HepG2 (cell line): ENCODE data around the gene PPARA. TPM values are rescaled to one million over a fixed set of nuclear protein-coding genes. Genes with fewer than 3 reads are reported as not detected.

Source experiments
- ATAC-seq: fragments of 200-7000 bp; cut with Tn5 transposase; 3 replicates; pipeline ENCODE4 v1.9.1; 2020; ENCODE audit warnings: mild to moderate bottlenecking, moderate library complexity
- BruUV-seq: library from RNA; stranded (reverse); fragments of 400-500 nt; replicated peaks from 2 replicates; lab custom pipeline; 2021; lab: Mats Ljungman, UMichigan
- CTCF ChIA-PET: fragments of 300-600 bp; formaldehyde crosslinking; extraction: SDS; loops from one replicate; lab custom pipeline; 2021; ENCODE audit warnings: low total read pairs, inconsistent platforms, low intra/inter-chr PET ratio; lab: Yijun Ruan, JAX
- POLR2A ChIA-PET: fragments of 350-600 bp; sonication (Branson Sonifier 250); formaldehyde crosslinking; loops from one replicate; lab custom pipeline; 2020; ENCODE audit warnings: antibody characterized with exemption, inconsistent platforms; lab: Yijun Ruan, JAX
- DNase-seq: peaks from one replicate; pipeline ENCODE4 v3.0.0-alpha.2; 2015; ENCODE audit warnings: low spot score
- FAIRE-seq: peaks from 3 replicates; lab custom pipeline; 2011; peaks lifted over from hg19 to GRCh38; lab: Jason Lieb, UNC
- H2AFZ ChIP-seq: one replicate; pipeline ENCODE4 v1.6.1; 2011; ENCODE audit warnings: low read length, inconsistent platforms
- H3K27ac ChIP-seq: fragments of 300-600 bp; 3 replicates; pipeline ENCODE4 v1.8.0; 2011; ENCODE audit warnings: mixed run types, mild to moderate bottlenecking, mixed read lengths, low read length, inconsistent platforms; ENCODE audit not compliant: insufficient read depth; ENCODE audit errors: extremely low read length
- H3K27me3 ChIP-seq, 2 experiments: fragments of 200-600 bp in 1 of 2; 2 replicates in 1 of 2; 3 replicates in 1 of 2; pipeline versions ENCODE4 v1.6.0 to v1.8.0; 2011; ENCODE audit warnings: low read length in 2 of 2, mild to moderate bottlenecking in 2 of 2, moderate library complexity in 2 of 2, inconsistent platforms in 1 of 2; ENCODE audit not compliant: insufficient read depth in 2 of 2, control insufficient read depth in 1 of 2
- H3K36me3 ChIP-seq, 2 experiments: fragments of 200-600 bp in 1 of 2; replicated peaks in 1 of 2; 2 replicates in 1 of 2; 3 replicates in 1 of 2; pipeline versions ENCODE4 v1.5.1 to v1.8.0; 2011; ENCODE audit warnings: low read length in 2 of 2, inconsistent platforms in 1 of 2; ENCODE audit not compliant: insufficient read depth in 2 of 2, control insufficient read depth in 1 of 2
- H3K4me1 ChIP-seq: 2 replicates; pipeline ENCODE4 v1.5.1; 2012; ENCODE audit warnings: low read length, inconsistent platforms; ENCODE audit not compliant: insufficient read depth
- H3K4me2 ChIP-seq: 2 replicates; pipeline ENCODE4 v1.6.0; 2011; ENCODE audit warnings: low read depth, low read length, inconsistent platforms
- H3K4me3 ChIP-seq, 3 experiments: fragments of 200-600 bp in 1 of 3; sonication (generic), shearing (Covaris generic) in 1 of 3; replicated peaks in 1 of 3; 2 replicates each; pipeline ENCODE4 v1.5.1; 2011 to 2016; ENCODE audit warnings: low read length in 3 of 3, inconsistent platforms in 2 of 3, low read depth in 2 of 3, mild to moderate bottlenecking in 2 of 3, control low read depth in 1 of 3, mixed read lengths in 1 of 3; ENCODE audit not compliant: insufficient read depth in 1 of 3
- H3K79me2 ChIP-seq: one replicate; pipeline ENCODE4 v1.6.1; 2011; ENCODE audit warnings: low read length, inconsistent platforms; ENCODE audit not compliant: insufficient read depth
- H3K9ac ChIP-seq: 2 replicates; pipeline ENCODE4 v1.6.0; 2011; ENCODE audit warnings: mild to moderate bottlenecking, low read depth, low read length, inconsistent platforms; ENCODE audit not compliant: insufficient read depth
- H3K9me3 ChIP-seq: 2 replicates; pipeline ENCODE4 v1.5.1; 2012; ENCODE audit warnings: mild to moderate bottlenecking, low read length
- H4K20me1 ChIP-seq: 2 replicates; pipeline ENCODE4 v1.6.0; 2011; ENCODE audit warnings: inconsistent platforms, mild to moderate bottlenecking, low read length, moderate library complexity; ENCODE audit not compliant: insufficient read depth
- AGO1 ChIP-seq: fragments of 200-400 bp; formaldehyde crosslinking; IDR thresholded peaks from 2 replicates; pipeline ENCODE4 v1.6.1; 2017; ENCODE audit warnings: mild to moderate bottlenecking, low read depth, low read length, moderate library complexity; ENCODE audit not compliant: poor library complexity, severe bottlenecking
- BATF2 ChIP-seq: sonication (generic); formaldehyde crosslinking; IDR thresholded peaks from 2 replicates; pipeline ENCODE4 v1.8.0; 2022; ENCODE audit warnings: mild to moderate bottlenecking, missing genetic modification reagents, moderate library complexity
- CHCHD3 ChIP-seq: sonication (generic); formaldehyde crosslinking; IDR thresholded peaks from 2 replicates; pipeline ENCODE4 v1.8.0; 2022; ENCODE audit warnings: mild to moderate bottlenecking, missing genetic modification reagents, moderate library complexity
- FOSL1 ChIP-seq: sonication (generic); formaldehyde crosslinking; IDR thresholded peaks from 2 replicates; pipeline ENCODE4 v1.9.0; 2021; ENCODE audit warnings: missing genetic modification reagents, borderline replicate concordance
- FOXO1 ChIP-seq: sonication (generic); formaldehyde crosslinking; IDR thresholded peaks from 2 replicates; pipeline ENCODE4 v1.4.0; 2020; ENCODE audit warnings: missing genetic modification reagents
- KDM2A ChIP-seq: sonication (generic); formaldehyde crosslinking; IDR thresholded peaks from 2 replicates; pipeline ENCODE4 v1.4.0; 2020; ENCODE audit warnings: low read depth, missing genetic modification reagents, borderline replicate concordance
- NFYC ChIP-seq: IDR thresholded peaks from 2 replicates; pipeline ENCODE4 v1.6.1; 2016; ENCODE audit warnings: missing genetic modification reagents, missing compliant biosample characterization
- NR2C2 ChIP-seq: sonication (generic); formaldehyde crosslinking; IDR thresholded peaks from 2 replicates; pipeline ENCODE4 v1.4.0; 2020; ENCODE audit warnings: missing genetic modification reagents, mild to moderate bottlenecking, moderate library complexity, borderline replicate concordance
- RFX3 ChIP-seq: IDR thresholded peaks from 2 replicates; pipeline ENCODE4 v1.6.1; 2016; ENCODE audit warnings: missing biosample characterization, missing genetic modification reagents
- SAP130 ChIP-seq: IDR thresholded peaks from 2 replicates; pipeline ENCODE4 v1.6.1; 2016; ENCODE audit warnings: low read depth
- TMF1 ChIP-seq: sonication (generic); formaldehyde crosslinking; IDR thresholded peaks from 2 replicates; pipeline ENCODE4 v1.8.1; 2022; ENCODE audit warnings: low read depth, missing genetic modification reagents
- XRCC5 ChIP-seq: fragments of 200-400 bp; formaldehyde crosslinking; optimal IDR thresholded peaks from 2 replicates; pipeline ENCODE3; 2017; ENCODE audit warnings: mild to moderate bottlenecking, low read length
- ZFY ChIP-seq: sonication (generic); formaldehyde crosslinking; IDR thresholded peaks from 2 replicates; pipeline ENCODE4 v1.4.0; 2020; ENCODE audit warnings: missing genetic modification reagents
- ZNF687 ChIP-seq: sonication (generic); formaldehyde crosslinking; IDR thresholded peaks from 2 replicates; pipeline ENCODE4 v1.5.1; 2020; ENCODE audit warnings: mild to moderate bottlenecking, missing genetic modification reagents, moderate library complexity
- ZNF761 ChIP-seq: sonication (generic); formaldehyde crosslinking; conservative IDR thresholded peaks from 2 replicates; pipeline ENCODE4 v1.4.0; 2020; ENCODE audit warnings: mild to moderate bottlenecking, missing genetic modification reagents
- ZNF768 ChIP-seq: sonication (generic); formaldehyde crosslinking; IDR thresholded peaks from 2 replicates; pipeline ENCODE4 v1.4.0; 2020; ENCODE audit warnings: missing genetic modification reagents
- ZUFSP ChIP-seq: sonication (generic); formaldehyde crosslinking; IDR thresholded peaks from 2 replicates; pipeline ENCODE4 v1.9.0; 2021; ENCODE audit warnings: missing genetic modification reagents, mild to moderate bottlenecking, borderline replicate concordance
- WGBS: methylation state at CpG from one replicate; pipeline ENCODE4 v1.1.6; 2017; ENCODE audit warnings: low lambda C conversion rate; 5-methylcytosine and 5-hydroxymethylcytosine counted together
- in situ Hi-C: cut with HindIII; loops from 2 replicates; pipeline ENCODE4 v1.10.0; 2017; ENCODE audit warnings: low pct_unique_long_range_greater_than_20kb; ENCODE audit not compliant: extremely low pct_ligation_motif_present
- intact Hi-C: fragments of 100-400 bp; cut with micrococcal nuclease; formaldehyde crosslinking; loops from one replicate; pipeline ENCODE4 v1.10.0; 2022; ENCODE audit not compliant: unreplicated experiment
- polyA plus RNA-seq, 8 experiments: library from polyadenylated mRNA; depleted of rRNA in 3 of 8; stranded (reverse) in 7 of 8; unstranded in 1 of 8; fragments of >200 nt; fragmentation: Illumina TruSeq in 4 of 8; extraction: Trizol in 4 of 8; gene quantifications; 2 replicates each; pipeline versions ENCODE4 v1.2.1 to v1.2.3, GENCODE V29; 2011 to 2016; ENCODE audit warnings: low read depth in 4 of 8, missing spikeins in 1 of 8, mixed read lengths in 1 of 8; ENCODE audit not compliant: insufficient read depth in 1 of 8
- total RNA-seq, 5 experiments: library from RNA; depleted of rRNA; stranded (reverse); fragments of >200 nt; fragmentation: Illumina TruSeq; extraction: Trizol; gene quantifications; 2 replicates each; pipeline ENCODE4 v1.2.3, GENCODE V29; 2016; ENCODE audit warnings: low read depth in 1 of 5

PPARA gene
- total and polyA plus RNA-seq, 2 of the 13 experiments (the other 11 are each of a cell fraction or from before 2014, with no cell fraction given), result 18.2 to 24.7 TPM

GRCh38 chr22:46125816-46126765 is 24.2 kb upstream of the PPARA start:
- in situ Hi-C loops (loop anchor here (25.0 kb wide), 1 partner anchor 411 kb away; the partner anchor contains the start of gene CELSR1), intact Hi-C loops (no loop called here)
- no peak for DNase-seq
- no CpG with 5 or more reads among the region's 33 CpGs for WGBS
- peak overlapping the region in 2 of 3 experiments; percentile 34 to 50; a peak in 2 of 6 replicates for H3K4me3 ChIP-seq
- no peaks in the 10 kb centered on the region for H4K20me1 ChIP-seq
- peaks cover 79% of the 10 kb centered on the region for H3K4me1 ChIP-seq
- peak overlapping the region; percentile 80 for H3K4me2 ChIP-seq
- ChIA-PET CTCF (no interaction called here), POLR2A (interaction anchor here (0.6 kb wide), 1 partner anchor 151 kb away, joined by 3 read pairs; no protein-coding TSS in a partner anchor)
- H3K79me2 ChIP-seq, result no peaks in the 10 kb centered on the region
- ATAC-seq, result no peak
- no TSS peak for BruUV-seq
- no peak for FAIRE-seq
- no peak overlapping the region for H2AFZ ChIP-seq
- no peak overlapping the region for H3K27ac ChIP-seq
- no peak overlapping the region; the same call in 1 of the 2 replicates for H3K9ac ChIP-seq
- H3K9me3 ChIP-seq, result no peaks in the 10 kb centered on the region
- H3K36me3 ChIP-seq, result no peaks in the 10 kb centered on the region
- peaks cover 11 to 37% of the 10 kb centered on the region in 2 experiments; a peak in 4 of 5 replicates for H3K27me3 ChIP-seq
- no peak for TF ChIP-seq FOXO1 (CRISPR knock-in tag)
- TF ChIP-seq RFX3 (CRISPR knock-in tag), result no peak
- no peak for TF ChIP-seq ZNF761
- TF ChIP-seq ZNF768 (CRISPR knock-in tag), result no peak
- no peak for TF ChIP-seq ZFY
- TF ChIP-seq SAP130 (CRISPR knock-in tag), result peak; percentile 13; the same call in 1 of the 2 replicates
- TF ChIP-seq AGO1, result peak; percentile 24
- TF ChIP-seq CHCHD3 (CRISPR knock-in tag), result 0 out of 2 replicates have a peak, but pooled peaks have one; percentile 51
- no peak for TF ChIP-seq NFYC (CRISPR knock-in tag)
- TF ChIP-seq TMF1 (CRISPR knock-in tag), result no peak
- no peak for TF ChIP-seq FOSL1 (CRISPR knock-in tag)
- no peak for TF ChIP-seq ZUFSP
- TF ChIP-seq KDM2A (CRISPR knock-in tag), result peak; percentile 20; the same call in 1 of the 2 replicates
- peak; percentile 17; the same call in 1 of the 2 replicates for TF ChIP-seq ZNF687 (CRISPR knock-in tag)
- no peak for TF ChIP-seq BATF2 (CRISPR knock-in tag)
- TF ChIP-seq XRCC5, result no peak
- TF ChIP-seq NR2C2 (CRISPR knock-in tag), result no peak
